Measurements from ENCODE around the gene NSMCE4A.

The NSMCE4A gene

DNA sequence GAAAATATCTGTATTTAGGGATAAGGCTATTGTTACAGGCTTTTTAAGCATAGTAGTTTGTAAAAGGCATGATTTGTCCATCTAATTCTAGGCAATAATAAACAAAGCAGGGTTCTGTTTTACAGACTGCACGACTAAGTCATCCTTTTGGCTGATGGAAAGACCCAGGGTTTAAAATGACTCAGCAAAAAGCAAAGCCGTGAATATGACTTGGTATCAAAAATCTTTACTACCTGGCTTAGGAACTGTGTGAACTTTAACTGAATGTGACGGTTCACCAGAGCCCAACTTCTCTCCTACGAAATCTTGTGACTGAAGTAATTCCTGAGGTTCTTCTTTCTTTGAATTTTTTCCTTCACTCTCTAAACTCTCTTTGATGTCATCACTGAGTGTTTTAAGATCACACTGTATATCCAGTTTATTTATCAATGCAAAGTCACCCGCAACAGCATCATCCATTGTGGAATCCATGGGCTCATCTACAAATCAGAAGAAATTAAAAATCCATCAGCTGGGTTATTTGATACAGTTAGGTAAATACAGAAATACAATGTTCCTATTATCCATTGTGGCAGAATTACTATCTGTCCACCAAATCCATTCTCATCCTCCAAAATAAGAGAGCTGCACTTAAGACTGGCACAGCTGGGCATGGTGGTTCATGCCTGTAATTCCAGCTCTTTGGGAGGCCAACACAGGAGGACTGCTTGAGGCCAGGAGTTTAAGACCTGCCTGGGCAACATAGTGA lies 64.2 kb downstream of the NSMCE4A start:
- DNase-seq (ENCODE audit: low read depth), result no peak
- H3K4me3 ChIP-seq (ENCODE audit: low read depth, low read length), result no peak overlapping the region
